Activated effector memory CD4-positive, alpha-beta T cell treated with Interleukin-2 at 50 U/mL for 16 hours (primary cell): ENCODE data around the gene ADK.

Source experiments
- DNase-seq: peaks from one replicate; pipeline ENCODE4 v3.0.0-alpha.2; 2020

Gene ADK

GRCh38 chr10:74753442-74754211 lies 602.6 kb downstream of the ADK start:
- no peak for DNase-seq

GRCh38 chr10:74754381-74754821 lies 603.4 kb downstream of the ADK start:
- no peak for DNase-seq

GRCh38 chr10:74755273-74755672 lies 604.3 kb downstream of the ADK start:
- DNase-seq: no peak
